Mammary epithelial cell (primary cell): Measurements from ENCODE around the gene SMYD5.

Experiments
- CTCF ChIP-seq, 2 donors: IDR thresholded peaks in 1 of 2; conservative IDR thresholded peaks in 1 of 2; 2 replicates each; pipeline ENCODE4 v1.5.1; 2011 to 2012; ENCODE audit warnings: inconsistent platforms in 2 of 2, low read length in 2 of 2, mild to moderate bottlenecking in 2 of 2, control low read depth in 1 of 2, low read depth in 1 of 2; ENCODE audit not compliant: insufficient read depth in 1 of 2; ENCODE audit errors: extremely low read depth in 1 of 2
- EZH2 ChIP-seq: IDR thresholded peaks from 2 replicates; pipeline ENCODE4 v1.6.1; 2012; ENCODE audit warnings: low read length, inconsistent platforms, borderline replicate concordance

DNA sequence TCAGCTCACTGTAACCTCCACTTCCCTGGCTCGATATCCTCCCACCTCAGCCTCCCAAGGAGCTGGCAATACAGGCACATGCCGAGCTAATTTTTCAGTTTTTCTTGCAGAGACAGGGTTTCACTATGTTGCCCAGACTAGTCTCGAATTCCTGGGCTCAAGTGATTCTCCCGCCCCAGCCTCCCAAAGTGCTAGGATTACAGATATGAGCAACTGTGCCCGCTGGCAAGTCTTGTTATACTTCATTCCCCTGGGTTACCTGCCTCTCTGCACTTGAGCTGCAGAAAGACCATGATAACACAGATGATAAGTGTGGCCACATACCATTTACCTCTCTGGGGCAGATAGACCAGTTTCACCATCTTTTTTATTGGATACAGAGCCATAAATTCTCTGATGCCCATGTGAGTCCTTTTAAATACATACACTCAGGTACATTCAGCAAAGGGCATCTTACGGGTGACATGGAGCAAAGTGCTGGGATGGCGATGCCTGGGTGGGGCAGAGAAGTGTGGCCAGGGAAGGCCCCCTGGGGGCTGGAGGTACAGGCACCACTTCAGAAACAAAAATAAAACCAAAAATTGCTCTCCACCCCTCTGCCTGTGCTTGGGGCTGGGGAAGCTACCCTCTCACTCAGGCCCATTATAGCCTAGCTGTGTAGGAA lies 40.4 kb downstream of the SMYD5 start:
- TF ChIP-seq CTCF (conservative IDR thresholded peaks at IDR 0.05 in 1 of 2, IDR thresholded peaks at IDR 0.05 in 1 of 2; ENCODE audit: extremely low read depth in 1 of 2, insufficient read depth in 1 of 2, low read depth in 1 of 2, low read length in 2 of 2) (no peak), EZH2 (no peak)
